ENCODE measurements around the gene TRANK1.
"Not testable (repeated sequence)": the region's sequence is repeated elsewhere in the genome, so short reads cannot be mapped to it uniquely, and the experiment has no call there.

TRANK1 gene

DNA sequence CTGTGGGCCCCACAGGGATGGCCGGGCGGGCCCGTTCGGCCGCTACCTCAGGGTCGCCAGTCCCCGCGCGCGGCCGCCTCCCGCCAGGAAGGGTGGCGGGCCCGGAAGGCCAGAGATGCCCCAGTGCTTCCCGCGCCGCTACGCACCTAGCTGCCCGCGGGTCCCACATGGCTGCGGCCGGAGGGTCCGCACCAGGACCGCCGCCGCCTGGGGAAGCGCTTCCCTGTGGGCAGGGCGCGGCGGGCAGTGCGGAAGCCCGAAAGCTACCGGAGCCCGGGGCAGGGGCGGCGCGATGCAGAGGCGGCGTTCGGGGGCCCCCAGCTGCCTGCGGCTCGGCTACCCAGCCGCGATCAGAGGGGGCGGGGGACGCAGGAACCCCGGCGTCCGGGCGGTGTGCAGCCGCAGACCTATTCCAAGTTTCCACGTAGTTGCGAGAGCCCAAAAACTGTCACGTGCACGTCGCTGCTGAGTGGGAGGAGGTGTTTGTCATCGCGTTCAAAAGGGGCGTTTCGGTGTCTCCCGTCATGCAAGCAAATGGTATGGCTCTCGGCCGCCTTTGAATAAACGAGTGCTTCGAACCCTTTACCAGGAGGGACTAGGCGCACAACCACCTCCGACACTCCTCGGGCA lies at the start of gene TRANK1:
TSS of gene TRANK1 (minus strand) at position 414 of the 630 bp plus-strand sequence. CDS start at position 169, 245 bp downstream.
- DNase-seq, result peak; percentile 59

- peak; percentile 100 for DNase-seq
Observed at GRCh38 chr3:36993326-36994283, 48.8 kb upstream of the TRANK1 start, which contains the start of gene MLH1. TSS of gene MLH1 (plus strand) at chr3:36993518. CDS start at chr3:36993548, 30 bp downstream.

DNA sequence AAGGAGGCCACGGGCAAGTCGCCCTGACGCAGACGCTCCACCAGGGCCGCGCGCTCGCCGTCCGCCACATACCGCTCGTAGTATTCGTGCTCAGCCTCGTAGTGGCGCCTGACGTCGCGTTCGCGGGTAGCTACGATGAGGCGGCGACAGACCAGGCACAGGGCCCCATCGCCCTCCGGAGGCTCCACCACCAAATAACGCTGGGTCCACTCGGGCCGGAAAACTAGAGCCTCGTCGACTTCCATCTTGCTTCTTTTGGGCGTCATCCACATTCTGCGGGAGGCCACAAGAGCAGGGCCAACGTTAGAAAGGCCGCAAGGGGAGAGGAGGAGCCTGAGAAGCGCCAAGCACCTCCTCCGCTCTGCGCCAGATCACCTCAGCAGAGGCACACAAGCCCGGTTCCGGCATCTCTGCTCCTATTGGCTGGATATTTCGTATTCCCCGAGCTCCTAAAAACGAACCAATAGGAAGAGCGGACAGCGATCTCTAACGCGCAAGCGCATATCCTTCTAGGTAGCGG lies 48.0 kb upstream of the TRANK1 start, which contains the start of gene EPM2AIP1:
TSS of gene EPM2AIP1 (minus strand) at position 326 of the 520 bp plus-strand sequence. CDS start at position 272, 54 bp downstream.
- no peak for DNase-seq

- peak; percentile 65 for DNase-seq
Observed at GRCh38 chr3:36991923-36992805, 47.3 kb upstream of the TRANK1 start.

- no peak for DNase-seq
Observed at GRCh38 chr3:36991147-36991546, 46.3 kb upstream of the TRANK1 start.

GRCh38 chr3:36989568-36989967 lies 44.7 kb upstream of the TRANK1 start:
- no peak for DNase-seq

DNA sequence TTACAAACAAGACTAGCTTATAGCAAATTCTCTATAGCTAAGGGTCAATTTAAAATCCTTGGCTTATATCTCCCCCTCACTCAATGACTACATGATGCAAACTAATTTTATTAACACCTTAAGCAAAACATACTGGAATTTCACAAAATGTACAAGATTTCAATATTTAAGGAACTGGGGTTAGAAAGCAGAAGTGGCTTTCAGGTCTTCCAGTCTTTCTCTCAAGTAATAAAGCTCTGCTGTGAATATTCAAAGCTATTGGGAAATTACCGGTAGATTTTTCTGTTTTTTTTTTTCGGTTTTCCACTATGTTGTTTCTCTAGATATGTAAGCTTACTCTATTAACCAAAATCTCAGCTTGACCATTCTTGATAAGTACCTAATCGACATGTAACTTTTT lies 44.2 kb upstream of the TRANK1 start:
- DNase-seq, result no peak

GRCh38 chr3:36988356-36988755 lies 43.5 kb upstream of the TRANK1 start:
- no peak for DNase-seq

GRCh38 chr3:36981006-36981405 lies 36.2 kb upstream of the TRANK1 start:
- DNase-seq, result no peak

DNA sequence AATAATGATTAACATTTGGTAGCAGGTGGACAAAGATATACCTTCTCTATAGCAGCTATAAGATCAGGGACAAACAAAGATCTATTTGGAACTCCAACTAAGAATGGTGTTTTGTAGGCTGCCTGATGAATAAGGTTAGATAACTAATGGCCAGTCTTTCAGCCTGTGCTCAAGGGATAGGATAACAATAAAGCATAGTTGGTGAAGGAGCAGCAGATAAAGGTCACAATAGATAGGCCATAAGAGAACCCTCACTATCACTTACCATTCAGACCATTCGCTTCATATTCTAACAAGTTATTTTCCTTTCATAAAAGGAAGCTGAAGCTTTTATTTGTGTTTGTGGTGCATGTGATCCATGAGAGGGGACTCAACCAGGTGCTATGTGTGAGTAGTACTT lies 28.3 kb upstream of the TRANK1 start:
- DNase-seq, result no peak

DNA sequence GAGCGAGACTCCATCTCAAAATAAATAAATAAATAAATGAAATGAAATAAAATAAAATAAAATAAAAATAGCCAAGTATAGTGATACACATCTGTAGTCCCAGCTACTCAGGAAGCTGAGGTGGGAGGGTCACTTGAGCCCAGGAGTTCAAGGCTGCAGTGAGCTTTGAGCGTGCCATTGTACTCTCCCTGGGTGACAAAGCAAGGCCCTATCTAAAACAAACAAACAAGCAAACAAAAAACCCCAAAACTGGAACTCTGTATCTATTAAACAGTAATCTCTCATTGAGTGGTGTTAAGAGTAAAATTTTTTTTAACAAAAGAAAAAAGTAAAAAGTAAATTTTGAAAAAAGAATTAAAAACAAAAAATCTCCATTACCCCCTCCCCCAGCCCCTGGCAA lies 27.3 kb upstream of the TRANK1 start:
- no peak for DNase-seq

DNA sequence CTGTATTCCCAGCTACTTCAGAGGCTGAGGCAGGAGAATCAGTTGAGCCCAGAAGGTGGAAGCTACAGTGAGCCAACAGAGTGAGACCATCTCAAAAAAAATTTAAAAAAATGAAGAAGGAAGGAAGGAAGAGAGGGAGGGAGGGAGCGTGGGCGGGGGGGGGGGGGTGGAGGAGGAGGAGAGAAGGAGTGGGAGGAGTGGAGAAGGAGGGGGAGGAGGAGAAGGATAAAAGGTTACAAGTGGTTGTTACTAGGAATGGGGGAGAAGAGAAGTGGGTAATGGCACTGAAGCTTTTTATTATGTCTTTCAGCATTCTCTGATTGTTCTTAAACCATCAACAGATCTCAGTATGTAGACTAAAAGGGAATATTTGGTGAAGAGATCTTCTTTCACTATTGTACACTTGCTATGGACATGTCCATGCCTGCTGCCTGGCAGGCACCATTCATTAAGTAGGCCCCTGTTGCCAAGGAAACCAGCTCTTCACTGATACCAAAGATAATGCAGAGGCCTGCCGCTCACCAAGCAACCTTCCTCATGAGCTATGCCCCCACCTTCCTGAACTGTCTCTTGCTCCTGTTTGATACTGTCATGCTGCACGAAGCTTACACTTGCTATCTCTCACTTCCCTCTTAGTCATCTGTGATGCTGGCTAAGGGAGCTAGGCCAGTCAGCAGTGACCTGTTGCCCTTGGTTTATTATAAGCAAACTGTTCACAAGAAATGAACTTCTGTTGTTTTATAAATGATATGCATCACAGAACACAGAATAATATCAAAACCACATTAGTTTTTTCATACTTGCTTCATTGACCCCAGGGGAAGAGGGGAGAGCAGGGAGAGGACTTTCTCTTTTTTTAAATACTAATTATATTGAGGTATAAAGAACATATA lies 24.9 kb upstream of the TRANK1 start:
- DNase-seq, result peak; percentile 32

- no peak for DNase-seq
Observed at GRCh38 chr3:36969085-36969484, 24.2 kb upstream of the TRANK1 start.

DNA sequence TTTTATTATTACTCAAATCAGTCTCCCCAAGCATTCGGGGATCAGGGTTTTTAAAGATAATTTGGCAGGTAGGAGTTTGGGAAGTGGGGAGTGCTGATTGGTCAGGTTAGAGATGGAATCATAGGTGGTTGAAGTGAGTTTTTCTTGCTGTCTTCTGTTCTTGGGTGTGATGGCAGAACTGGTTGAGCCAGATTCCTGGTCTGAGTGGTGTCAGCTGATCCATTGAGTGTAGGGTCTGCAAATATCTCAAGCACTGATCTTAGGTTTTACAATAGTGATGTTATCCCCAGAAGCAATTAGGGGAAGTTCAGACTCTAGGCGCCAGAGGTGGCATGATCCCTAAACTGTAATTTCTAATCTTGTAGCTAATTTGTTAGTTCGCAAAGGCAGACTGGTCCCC lies 20.6 kb upstream of the TRANK1 start:
- DNase-seq, result no peak

DNA sequence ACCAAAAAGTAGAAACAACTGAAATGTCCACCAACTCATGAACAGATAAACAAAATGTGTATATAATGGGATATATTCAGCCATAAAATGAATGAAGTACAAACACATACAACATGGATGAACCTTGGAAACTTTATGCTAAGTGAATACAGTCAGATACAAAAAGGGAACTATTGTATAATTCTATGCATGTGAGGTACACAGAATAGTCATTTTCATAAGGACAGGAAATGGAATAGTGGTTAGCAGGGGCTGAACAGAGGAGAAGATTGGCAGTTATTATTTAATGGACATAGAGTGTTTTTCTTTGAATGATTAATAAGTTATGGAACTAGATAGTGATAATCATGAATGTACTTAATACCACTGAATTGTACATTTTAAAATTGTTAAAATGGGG lies 20.0 kb upstream of the TRANK1 start:
- DNase-seq, result no peak

GRCh38 chr3:36964331-36964730 lies 19.5 kb upstream of the TRANK1 start:
- DNase-seq, result no peak

DNA sequence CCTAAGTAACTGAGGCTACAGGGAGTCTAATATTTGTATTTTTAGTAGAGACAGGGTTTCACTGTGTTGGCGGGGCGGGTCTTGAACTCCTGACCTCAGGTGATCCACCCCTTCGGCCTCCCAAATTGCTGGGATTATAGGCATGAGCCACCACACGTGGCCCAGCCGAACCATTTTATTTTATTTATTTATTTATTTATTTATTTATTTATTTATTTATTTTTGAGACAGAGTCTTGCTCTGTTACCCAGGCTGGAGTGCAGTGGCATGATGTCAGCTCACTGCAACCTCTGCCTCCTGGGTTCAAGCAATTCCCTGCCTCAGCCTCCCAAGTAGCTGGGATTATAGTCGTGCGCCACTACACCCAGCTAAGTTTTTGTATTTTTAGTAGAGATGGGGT lies 18.2 kb upstream of the TRANK1 start:
- DNase-seq, result not testable (repeated sequence)

- DNase-seq, result no peak
Observed at GRCh38 chr3:36960502-36960901, 15.6 kb upstream of the TRANK1 start.

GRCh38 chr3:36959821-36960220 lies 15.0 kb upstream of the TRANK1 start:
- peak; percentile 15 for DNase-seq

- peak; percentile 66 for DNase-seq
Observed at GRCh38 chr3:36957862-36958686, 13.2 kb upstream of the TRANK1 start.

GRCh38 chr3:36957063-36957462 lies 12.2 kb upstream of the TRANK1 start:
- no peak for DNase-seq
